OCI-LY7 (cell line): ENCODE results near the gene ZNF280A. TPM values are rescaled to one million over a fixed set of nuclear protein-coding genes. Genes with fewer than 3 reads are reported as not detected.
"Not testable (repeated sequence)": the region's sequence is repeated elsewhere in the genome, so short reads cannot be mapped to it uniquely, and the experiment has no call there.

ENCODE experiments used
- BruUV-seq: library from RNA; stranded (reverse); fragments of 400-500 nt; replicated peaks from 2 replicates; lab custom pipeline; 2021; lab: Mats Ljungman, UMichigan
- CTCF ChIA-PET: fragments of 300-600 bp; sonication (Branson Sonifier 250); formaldehyde crosslinking; loops from one replicate; lab custom pipeline; 2022; ENCODE audit warnings: antibody characterized with exemption; ENCODE audit not compliant: unreplicated experiment; lab: Charles Lee
- POLR2A ChIA-PET: fragments of 300-600 bp; sonication (Branson Sonifier 250); formaldehyde crosslinking; loops from one replicate; lab custom pipeline; 2022; ENCODE audit warnings: antibody characterized with exemption; lab: Charles Lee
- DNase-seq: peaks from one replicate; pipeline ENCODE4 v3.0.0-alpha.2; 2015; ENCODE audit warnings: low spot score
- H2AFZ ChIP-seq: fragments of 200-600 bp; sonication (generic), shearing (Covaris generic); 2 replicates; pipeline ENCODE4 v1.6.1; 2014; ENCODE audit warnings: mild to moderate bottlenecking, antibody characterized with exemption, low read length, moderate library complexity
- H3K27ac ChIP-seq: fragments of 200-600 bp; sonication (generic); 2 replicates; pipeline ENCODE4 v1.5.1; 2014; ENCODE audit warnings: mixed run types, low read depth, mild to moderate bottlenecking, moderate library complexity, low read length, inconsistent platforms; ENCODE audit not compliant: poor library complexity, severe bottlenecking
- H3K36me3 ChIP-seq: fragments of 200-600 bp; sonication (generic); 2 replicates; pipeline ENCODE4 v1.6.1; 2014; ENCODE audit warnings: mild to moderate bottlenecking, antibody characterized with exemption, low read length, moderate library complexity, mixed read lengths; ENCODE audit not compliant: insufficient read depth
- H3K4me1 ChIP-seq: fragments of 200-600 bp; sonication (generic); 2 replicates; pipeline ENCODE4 v1.5.1; 2014; ENCODE audit warnings: mild to moderate bottlenecking, low read length; ENCODE audit not compliant: insufficient read depth, poor library complexity, severe bottlenecking
- H3K4me2 ChIP-seq: fragments of 200-600 bp; sonication (generic); 2 replicates; pipeline ENCODE4 v1.6.1; 2014; ENCODE audit warnings: mild to moderate bottlenecking, low read length
- H3K4me3 ChIP-seq: fragments of 200-600 bp; sonication (generic); 2 replicates; pipeline ENCODE4 v1.5.1; 2014; ENCODE audit warnings: mild to moderate bottlenecking, low read depth, low read length; ENCODE audit not compliant: poor library complexity, severe bottlenecking
- H3K79me2 ChIP-seq: fragments of 200-600 bp; sonication (generic); 2 replicates; pipeline ENCODE4 v1.6.1; 2016; ENCODE audit warnings: low read depth, mild to moderate bottlenecking, low read length, moderate library complexity, mixed read lengths; ENCODE audit not compliant: insufficient read depth
- H3K9me2 ChIP-seq: fragments of 200-600 bp; sonication (generic); 2 replicates; pipeline ENCODE4 v1.6.1; 2016; ENCODE audit warnings: mild to moderate bottlenecking, low read length, mixed read lengths; ENCODE audit not compliant: insufficient read depth
- H3K9me3 ChIP-seq: fragments of 200-600 bp; sonication (generic); 2 replicates; pipeline ENCODE4 v1.6.1; 2014; ENCODE audit warnings: mild to moderate bottlenecking, mixed run types, low read length, mixed read lengths
- H4K20me1 ChIP-seq: fragments of 200-600 bp; sonication (generic); 2 replicates; pipeline ENCODE4 v1.6.1; 2014; ENCODE audit warnings: mild to moderate bottlenecking, antibody characterized with exemption, low read length, moderate library complexity, mixed read lengths; ENCODE audit not compliant: insufficient read depth
- EZH2phosphoT487 ChIP-seq: fragments of 200-600 bp; sonication (generic); IDR thresholded peaks from 2 replicates; pipeline ENCODE4 v1.6.1; 2018; ENCODE audit warnings: low read depth, borderline replicate concordance, mild to moderate bottlenecking, mixed run types, antibody characterized with exemption, low read length, moderate library complexity, mixed read lengths
- intact Hi-C: fragments of 100-400 bp; cut with micrococcal nuclease; formaldehyde crosslinking; loops from one replicate; pipeline ENCODE4 v1.10.0; 2022; ENCODE audit not compliant: unreplicated experiment
- total RNA-seq, 2 experiments: library from RNA; depleted of rRNA in 1 of 2; stranded (reverse); fragments of >200 nt in 1 of 2; shearing (Covaris generic) in 1 of 2; gene quantifications; 2 replicates each; pipeline ENCODE4 v1.2.3, GENCODE V29; 2014 to 2022
- TF ChIP-seq, protein P1 (sequence below): fragments of 200-600 bp; sonication (generic); conservative IDR thresholded peaks from 2 replicates; pipeline ENCODE4 v1.5.1; 2014; ENCODE audit warnings: mild to moderate bottlenecking, antibody characterized with exemption, low read length, moderate library complexity, mixed read lengths

The ZNF280A gene
- total RNA-seq, 2 experiments from 2014 or later = not detected

- H3K36me3 ChIP-seq = no peaks in the 10 kb centered on the region
- H3K4me3 ChIP-seq = no peak overlapping the region
- DNase-seq = no peak
- H3K79me2 ChIP-seq = no peaks in the 10 kb centered on the region
- H3K4me2 ChIP-seq = no peak overlapping the region
- H3K9me2 ChIP-seq = no peaks in the 10 kb centered on the region
- peaks cover 9% of the 10 kb centered on the region; the same call in 1 of the 2 replicates for H3K9me3 ChIP-seq
- no peak for TF ChIP-seq EZH2phosphoT487
- TF ChIP-seq, protein P1, sequence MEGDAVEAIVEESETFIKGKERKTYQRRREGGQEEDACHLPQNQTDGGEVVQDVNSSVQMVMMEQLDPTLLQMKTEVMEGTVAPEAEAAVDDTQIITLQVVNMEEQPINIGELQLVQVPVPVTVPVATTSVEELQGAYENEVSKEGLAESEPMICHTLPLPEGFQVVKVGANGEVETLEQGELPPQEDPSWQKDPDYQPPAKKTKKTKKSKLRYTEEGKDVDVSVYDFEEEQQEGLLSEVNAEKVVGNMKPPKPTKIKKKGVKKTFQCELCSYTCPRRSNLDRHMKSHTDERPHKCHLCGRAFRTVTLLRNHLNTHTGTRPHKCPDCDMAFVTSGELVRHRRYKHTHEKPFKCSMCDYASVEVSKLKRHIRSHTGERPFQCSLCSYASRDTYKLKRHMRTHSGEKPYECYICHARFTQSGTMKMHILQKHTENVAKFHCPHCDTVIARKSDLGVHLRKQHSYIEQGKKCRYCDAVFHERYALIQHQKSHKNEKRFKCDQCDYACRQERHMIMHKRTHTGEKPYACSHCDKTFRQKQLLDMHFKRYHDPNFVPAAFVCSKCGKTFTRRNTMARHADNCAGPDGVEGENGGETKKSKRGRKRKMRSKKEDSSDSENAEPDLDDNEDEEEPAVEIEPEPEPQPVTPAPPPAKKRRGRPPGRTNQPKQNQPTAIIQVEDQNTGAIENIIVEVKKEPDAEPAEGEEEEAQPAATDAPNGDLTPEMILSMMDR = no peak
- no peaks in the 10 kb centered on the region for H4K20me1 ChIP-seq
- H3K27ac ChIP-seq = no peak overlapping the region
- no TSS peak for BruUV-seq
- POLR2A ChIA-PET = no interaction called here
- intact Hi-C loops = loop anchor here (10.0 kb wide), 1 partner anchor 305 kb away; no protein-coding TSS in a partner anchor
- H3K4me1 ChIP-seq = peaks cover 2% of the 10 kb centered on the region
- CTCF ChIA-PET = no interaction called here
- no peak overlapping the region for H2AFZ ChIP-seq
Observed at GRCh38 chr22:22469527-22469926, 50.5 kb downstream of the ZNF280A start.

GRCh38 chr22:22468794-22469469 is 51.1 kb downstream of the ZNF280A start:
- H3K27ac ChIP-seq, H3K9me3 ChIP-seq, H3K4me3 ChIP-seq, CTCF ChIA-PET, H3K36me3 ChIP-seq, H2AFZ ChIP-seq, BruUV-seq, H3K4me2 ChIP-seq, POLR2A ChIA-PET, H4K20me1 ChIP-seq, H3K4me1 ChIP-seq, H3K79me2 ChIP-seq, H3K9me2 ChIP-seq: not testable (repeated sequence)
- peak; percentile 31 for DNase-seq
- intact Hi-C loops = loop anchor here (10.0 kb wide), 1 partner anchor 306 kb away; no protein-coding TSS in a partner anchor

GRCh38 chr22:22467112-22467511 is 53.0 kb downstream of the ZNF280A start:
- Histone ChIP-seq H3K27ac (no peak overlapping the region), H3K4me2 (no peak overlapping the region), H3K4me3 (no peak overlapping the region), H3K36me3 (no peaks in the 10 kb centered on the region), H3K4me1 (peaks cover 19% of the 10 kb centered on the region), H3K79me2 (no peaks in the 10 kb centered on the region), H4K20me1 (no peaks in the 10 kb centered on the region), H2AFZ (no peak overlapping the region), H3K9me3 (peaks cover 9% of the 10 kb centered on the region; the same call in 1 of the 2 replicates), H3K9me2 (no peaks in the 10 kb centered on the region)
- intact Hi-C loops = loop anchor here (10.0 kb wide), 1 partner anchor 308 kb away; no protein-coding TSS in a partner anchor
- CTCF ChIA-PET = no interaction called here
- POLR2A ChIA-PET = no interaction called here
- TF ChIP-seq, protein P1 = no peak
- no peak for TF ChIP-seq EZH2phosphoT487
- no TSS peak for BruUV-seq
- no peak for DNase-seq
